ENCODE results near the gene TMEM171. TPM values are rescaled to one million over a fixed set of nuclear protein-coding genes. Genes with fewer than 3 reads are reported as not detected.

Gene TMEM171
- total RNA-seq = not detected in 2 replicates

DNA sequence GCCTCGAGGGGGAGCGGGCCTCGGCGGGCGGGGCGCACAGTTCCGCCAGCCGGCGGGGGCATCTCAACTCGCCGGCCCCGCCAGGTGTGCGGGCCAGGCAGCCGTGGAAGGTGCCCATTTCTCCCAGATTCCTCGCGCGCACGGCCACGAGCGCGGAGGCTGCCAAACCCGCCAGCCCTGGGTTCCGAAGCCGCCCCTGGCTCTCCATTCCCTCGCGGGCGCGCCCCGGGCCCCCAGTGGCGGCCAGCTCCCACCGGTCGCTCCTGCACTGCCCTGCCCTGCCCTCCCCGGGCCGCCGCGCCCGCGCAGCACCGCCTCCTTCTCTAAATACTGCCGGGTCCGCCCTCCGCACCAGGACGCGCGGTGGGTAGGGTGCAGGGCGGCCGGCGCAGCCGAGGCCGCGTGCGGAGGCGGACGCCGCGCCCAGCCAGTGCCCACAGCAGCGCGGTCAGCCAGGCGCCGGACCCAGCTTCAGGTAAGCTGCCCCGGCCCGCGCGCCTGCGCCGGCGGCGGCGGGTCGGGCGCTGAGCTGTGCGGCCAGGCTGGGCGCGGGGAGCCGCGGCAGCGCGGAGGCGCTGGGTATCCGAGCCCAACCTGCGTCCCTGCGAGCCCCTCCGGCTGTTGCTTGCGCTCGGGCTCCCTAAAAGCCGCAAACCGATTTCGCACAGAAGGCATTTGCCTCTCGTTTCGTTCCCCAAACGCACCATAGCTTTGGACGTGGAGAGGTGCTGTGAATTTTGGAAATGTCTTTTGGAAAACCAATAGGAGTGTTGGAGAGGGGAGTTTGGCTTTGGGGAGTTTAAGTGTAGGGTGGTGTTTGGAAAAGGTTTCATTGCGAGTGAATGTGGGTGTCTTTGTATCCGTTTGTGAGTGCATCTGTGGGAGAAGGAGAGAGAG, at the start of gene TMEM171:
Gene TMEM171 (plus strand): TSS at position 354 of the 897 bp plus-strand sequence. CDS start 2,799 bp downstream, outside the sequence.
- intact Hi-C loops (cut with micrococcal nuclease) = no loop called here

GRCh38 chr5:73081093-73081492, 39.3 kb upstream of the TMEM171 start:
- intact Hi-C loops (cut with micrococcal nuclease) = loop anchor here (5.0 kb wide), 1 partner anchor 371 kb away; no protein-coding TSS in a partner anchor

- intact Hi-C loops (cut with micrococcal nuclease) = no loop called here
These were observed 32.3 kb upstream of the TMEM171 start for GRCh38 chr5:73088026-73088425.

DNA sequence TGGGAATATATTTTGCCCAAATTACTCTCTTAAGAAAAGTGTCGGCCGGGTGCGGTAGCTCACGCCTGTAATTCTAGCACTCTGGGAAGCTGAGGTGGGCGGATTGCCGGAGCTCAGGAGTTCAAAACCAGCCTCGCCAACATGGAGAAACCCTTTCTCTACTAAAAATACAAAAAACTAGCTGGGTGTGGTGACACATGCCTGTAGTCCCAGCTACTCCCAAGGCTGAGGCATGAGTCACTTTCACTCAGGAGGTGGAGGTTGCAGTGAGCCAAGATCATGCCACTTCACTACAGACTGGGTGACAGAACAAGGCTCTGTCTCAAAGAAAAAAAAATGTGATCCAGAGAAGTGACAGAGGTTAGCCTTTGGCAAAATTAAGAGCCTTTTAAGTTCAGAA, 26.4 kb upstream of the TMEM171 start:
- intact Hi-C loops (cut with micrococcal nuclease) = no loop called here

DNA sequence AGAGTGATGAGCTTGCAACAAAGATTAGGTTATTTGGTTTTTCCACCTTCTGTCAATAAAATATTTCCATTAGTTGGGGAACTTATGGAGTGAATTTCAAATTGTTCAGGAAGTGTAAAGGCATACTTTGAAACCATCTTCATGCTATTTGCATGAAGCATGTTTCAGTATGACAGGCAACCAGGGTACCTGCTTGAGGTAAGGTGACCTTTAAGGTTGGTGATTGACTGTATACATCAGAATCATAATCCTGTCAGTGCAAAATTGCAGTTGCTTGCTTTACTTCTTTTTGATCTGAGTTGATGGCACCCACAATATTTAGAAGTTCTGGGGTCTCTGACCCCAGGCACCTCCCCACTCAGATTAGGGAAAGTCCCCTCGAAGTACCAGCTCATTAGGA, 26.0 kb upstream of the TMEM171 start:
- intact Hi-C loops (cut with micrococcal nuclease) = no loop called here

DNA sequence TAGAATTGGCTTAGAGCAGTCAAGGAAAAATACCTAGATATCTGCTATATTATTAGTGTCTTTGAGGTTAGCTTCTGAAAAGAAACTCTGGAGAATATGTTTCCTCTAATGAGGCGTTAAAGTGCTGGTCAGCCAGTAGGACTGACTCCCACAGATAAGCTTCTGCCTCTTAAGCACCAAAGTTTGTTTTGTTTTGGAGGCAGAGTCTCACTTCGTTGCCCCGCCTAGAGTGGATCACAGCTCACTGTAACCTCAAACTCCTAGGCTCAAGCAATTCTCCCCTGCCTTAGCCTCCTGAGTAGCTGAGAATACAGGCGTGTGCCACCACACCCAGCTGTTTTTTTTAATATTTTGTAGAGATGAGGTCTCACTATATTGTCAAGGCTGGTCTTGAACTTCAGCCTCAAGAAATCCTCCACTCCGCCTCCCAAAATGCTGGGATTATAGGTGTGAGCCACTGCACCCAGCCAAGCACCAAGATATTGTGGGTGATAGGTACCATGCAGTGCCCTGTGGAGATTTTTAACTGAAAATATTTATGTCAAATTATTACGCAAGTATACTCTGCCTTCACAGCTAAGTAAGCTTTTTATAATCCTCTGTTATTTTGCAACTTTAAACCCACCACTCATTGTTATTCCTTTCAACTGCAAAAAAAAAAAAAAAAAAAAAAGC, 24.7 kb upstream of the TMEM171 start:
- intact Hi-C loops (cut with micrococcal nuclease) = no loop called here

DNA sequence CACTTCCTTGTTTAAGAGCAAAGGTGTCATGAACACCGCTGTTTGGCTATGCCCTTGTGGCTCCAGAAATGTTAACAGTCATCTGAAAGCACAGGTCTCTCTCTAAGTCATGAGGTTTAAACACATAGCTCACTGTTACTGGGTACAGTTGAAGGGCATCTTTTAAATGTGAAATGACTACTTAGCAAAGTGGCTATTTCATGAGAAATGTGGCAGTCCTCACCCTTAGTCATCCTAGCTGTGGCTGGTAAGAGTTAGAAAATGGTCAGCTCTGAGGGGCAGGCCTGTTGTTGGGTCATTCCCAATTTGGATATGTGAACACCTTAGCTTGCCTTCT, 24.2 kb upstream of the TMEM171 start:
- intact Hi-C loops (cut with micrococcal nuclease) = no loop called here

- intact Hi-C loops (cut with micrococcal nuclease) = no loop called here
These were observed 22.6 kb upstream of the TMEM171 start for GRCh38 chr5:73097740-73098139.

DNA sequence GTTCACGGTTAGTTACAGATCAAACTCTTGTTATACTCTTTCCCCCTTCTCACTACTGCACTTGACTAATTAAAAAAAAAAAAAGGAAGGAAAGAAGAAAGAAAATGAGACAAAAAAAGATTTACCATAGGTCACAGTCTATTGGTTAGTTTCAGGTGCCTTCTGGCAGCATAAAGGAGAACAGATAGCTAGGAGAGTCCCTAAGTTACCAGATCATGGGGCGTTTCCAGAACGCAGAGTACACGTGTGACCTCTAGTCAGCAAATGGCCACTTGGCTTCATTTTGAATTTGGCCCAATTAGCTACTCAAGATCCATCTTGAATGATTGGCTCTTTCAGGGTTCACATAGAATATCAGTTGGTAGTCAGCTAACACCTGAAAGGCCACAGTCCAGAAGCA, 20.3 kb upstream of the TMEM171 start:
- intact Hi-C loops (cut with micrococcal nuclease) = no loop called here

GRCh38 chr5:73103870-73104299, 16.5 kb upstream of the TMEM171 start:
- intact Hi-C loops (cut with micrococcal nuclease) = no loop called here

GRCh38 chr5:73104326-73104725, 16.0 kb upstream of the TMEM171 start:
- intact Hi-C loops (cut with micrococcal nuclease) = no loop called here

DNA sequence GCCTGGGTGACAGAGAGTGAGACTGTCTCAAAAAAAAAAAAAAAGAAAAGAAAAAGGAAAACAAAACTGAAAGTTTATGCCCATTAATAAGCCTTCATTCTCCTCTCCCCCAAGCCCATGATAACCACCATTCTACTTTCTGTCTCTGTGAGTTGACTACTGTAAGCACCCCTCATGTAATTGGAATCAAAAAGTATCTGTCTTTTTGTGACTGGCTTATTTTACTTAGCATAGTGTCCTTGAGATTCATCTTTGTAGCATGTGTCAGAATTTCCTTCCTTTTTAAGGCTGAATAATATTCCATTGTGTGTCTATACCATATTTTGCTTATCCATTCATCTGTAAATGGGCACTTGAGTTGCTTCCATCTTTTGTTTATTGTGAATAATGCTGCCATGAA, 14.0 kb upstream of the TMEM171 start:
- intact Hi-C loops (cut with micrococcal nuclease) = no loop called here

DNA sequence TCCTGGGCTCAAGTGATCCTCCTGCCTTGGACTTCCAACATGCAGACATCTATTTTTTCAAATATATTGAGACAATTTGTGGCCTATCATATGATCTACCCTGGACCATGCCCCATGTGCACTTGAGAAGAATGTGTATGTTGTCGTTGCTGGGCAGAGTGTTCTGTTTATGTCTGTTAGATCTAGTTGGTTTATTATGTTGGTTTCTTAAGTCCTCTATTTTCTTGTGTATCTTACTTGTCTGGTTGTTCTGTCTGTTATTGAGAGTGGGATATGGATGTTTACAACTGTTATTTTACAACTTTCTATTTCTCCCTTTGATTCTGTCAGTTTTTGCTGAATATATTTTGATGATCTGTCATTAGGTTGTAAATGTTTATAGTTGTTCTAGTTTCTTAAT, 10.2 kb upstream of the TMEM171 start:
- intact Hi-C loops (cut with micrococcal nuclease) = no loop called here

DNA sequence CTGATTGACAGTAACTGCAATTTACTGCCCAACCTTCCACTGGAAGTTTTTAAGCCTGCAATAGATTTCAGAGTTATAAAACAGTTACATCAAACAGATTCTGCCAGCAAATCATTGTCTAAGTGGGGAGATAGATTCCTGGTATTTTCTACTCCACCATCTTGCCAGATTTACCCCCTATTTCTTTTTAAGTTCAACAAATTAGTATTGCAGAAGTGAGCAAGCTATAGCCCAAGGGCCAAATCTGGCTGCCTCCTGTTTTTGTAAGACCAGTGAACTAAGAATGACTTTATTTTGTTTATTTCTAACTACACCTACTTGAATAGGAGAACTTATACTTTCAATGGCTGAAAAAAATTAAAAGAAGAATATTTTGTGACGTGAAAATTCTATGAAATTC, 8.8 kb upstream of the TMEM171 start:
- intact Hi-C loops (cut with micrococcal nuclease) = no loop called here

GRCh38 chr5:73112359-73112758, 8.0 kb upstream of the TMEM171 start:
- intact Hi-C loops (cut with micrococcal nuclease) = no loop called here

GRCh38 chr5:73114044-73114688, 6.2 kb upstream of the TMEM171 start:
- intact Hi-C loops (cut with micrococcal nuclease) = no loop called here

DNA sequence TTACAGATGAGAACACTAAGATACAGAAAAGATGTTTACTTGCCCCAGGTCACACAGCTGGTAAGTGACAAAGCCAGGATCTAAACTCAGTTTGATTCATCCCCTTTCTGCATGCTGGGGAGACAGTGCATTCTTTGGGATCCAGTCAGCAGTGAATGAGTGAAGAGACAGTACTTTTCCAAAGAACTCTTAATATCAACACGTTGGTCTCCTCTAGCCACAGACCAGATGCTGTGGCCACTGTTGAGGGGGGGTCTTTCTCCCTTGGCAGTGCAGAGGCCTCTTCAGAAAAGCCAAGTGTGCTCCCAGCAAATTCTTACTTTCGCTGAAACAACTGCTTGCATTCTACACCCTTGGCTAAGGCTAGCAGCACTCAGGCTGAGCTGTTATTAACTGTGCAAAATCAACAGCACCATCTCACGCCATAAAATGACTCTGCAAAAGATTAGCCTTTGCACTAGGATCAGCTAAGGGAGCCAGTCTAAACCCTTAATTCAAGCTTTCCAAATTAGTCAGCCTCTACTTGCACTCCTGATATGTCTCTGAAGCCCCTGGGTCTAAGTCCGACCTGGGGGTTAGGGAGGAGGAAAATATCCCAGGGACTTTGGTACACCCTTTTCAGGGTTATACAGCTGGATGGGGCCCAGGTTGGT, 4.8 kb upstream of the TMEM171 start:
- intact Hi-C loops (cut with micrococcal nuclease) = no loop called here

GRCh38 chr5:73116506-73116905, 3.9 kb upstream of the TMEM171 start:
- intact Hi-C loops (cut with micrococcal nuclease) = no loop called here

GRCh38 chr5:73117088-73117740, 3.2 kb upstream of the TMEM171 start:
- intact Hi-C loops (cut with micrococcal nuclease) = no loop called here

DNA sequence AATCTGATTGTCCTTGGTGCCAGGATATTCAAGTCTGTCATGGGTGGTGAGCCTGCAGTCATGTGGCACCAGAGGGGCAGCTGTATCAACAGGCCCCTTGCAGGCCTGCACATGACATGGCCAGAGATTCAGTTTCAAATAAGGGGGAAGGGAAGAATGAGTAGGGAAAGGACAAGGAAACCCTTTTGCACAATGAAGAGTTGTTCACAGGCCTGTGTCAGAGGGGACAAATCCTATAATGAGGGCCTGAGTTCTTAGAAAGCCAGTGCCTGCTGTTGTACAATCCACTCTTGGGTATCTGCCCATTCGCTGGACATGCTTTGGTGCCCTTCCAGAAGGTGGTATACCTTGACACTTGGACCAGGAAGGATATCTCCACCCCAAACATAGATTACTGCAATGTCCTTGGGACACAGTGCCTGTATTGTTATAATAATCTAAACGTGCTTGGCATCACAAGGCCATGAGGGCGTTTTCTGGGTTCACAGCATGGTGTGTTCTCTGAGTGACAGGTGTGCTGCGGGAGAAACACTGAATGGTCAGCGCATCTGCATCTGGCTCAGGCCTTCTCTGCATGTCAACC, 1.9 kb upstream of the TMEM171 start:
- intact Hi-C loops (cut with micrococcal nuclease) = no loop called here

Data from T-helper 2 cell treated with Interferon-gamma antibody and Interleukin-4, amounts not matched to agents 100 ng/mL and 5 ng/mL, for 36 hours (primary cell).